HCT116 (cell line): Measurements from ENCODE around the gene BSND.

Experiments
- ATF3 ChIP-seq: IDR thresholded peaks from 2 replicates; pipeline ENCODE4 v1.6.1; 2012
- CBX3 ChIP-seq: IDR thresholded peaks from 2 replicates; pipeline ENCODE4 v1.6.1; 2012; ENCODE audit warnings: low read depth
- CEBPB ChIP-seq: IDR thresholded peaks from 2 replicates; pipeline ENCODE4 v1.6.1; 2012; ENCODE audit warnings: low read depth
- CTCF ChIP-seq, 3 experiments: fragments of 200-600 bp in 1 of 3; sonication (generic) in 1 of 3; IDR thresholded peaks in 2 of 3; conservative IDR thresholded peaks in 1 of 3; 2 replicates each; pipeline ENCODE4 v1.5.1; 2012 to 2017; ENCODE audit warnings: low read depth in 2 of 3, low read length in 2 of 3, antibody characterized with exemption in 1 of 3, borderline replicate concordance in 1 of 3, control low read depth in 1 of 3, mild to moderate bottlenecking in 1 of 3, mixed read lengths in 1 of 3, mixed run types in 1 of 3, moderate library complexity in 1 of 3; ENCODE audit not compliant: insufficient read depth in 1 of 3
- EGR1 ChIP-seq: IDR thresholded peaks from 2 replicates; pipeline ENCODE4 v1.6.1; 2012; ENCODE audit warnings: low read depth
- JUND ChIP-seq: IDR thresholded peaks from 2 replicates; pipeline ENCODE4 v1.6.1; 2012
- POLR2A ChIP-seq: IDR thresholded peaks from 2 replicates; pipeline ENCODE4 v1.7.0; 2011; ENCODE audit warnings: borderline replicate concordance; ENCODE audit not compliant: insufficient read depth, insufficient read length; ENCODE audit errors: extremely low read depth
- REST ChIP-seq: IDR thresholded peaks from 2 replicates; pipeline ENCODE4 v1.6.1; 2012; ENCODE audit warnings: low read depth
- SRF ChIP-seq: IDR thresholded peaks from 2 replicates; pipeline ENCODE4 v1.6.1; 2012; ENCODE audit warnings: low read depth
- TCF7L2 ChIP-seq: IDR thresholded peaks from 2 replicates; pipeline ENCODE4 v1.7.0; 2011; ENCODE audit warnings: borderline replicate concordance, inconsistent platforms; ENCODE audit not compliant: insufficient read depth, insufficient read length; ENCODE audit errors: extremely low read depth
- YY1 ChIP-seq: IDR thresholded peaks from 2 replicates; pipeline ENCODE4 v1.6.1; 2011; ENCODE audit warnings: low read length, low read depth, moderate library complexity, mild to moderate bottlenecking; ENCODE audit not compliant: insufficient replicate concordance; ENCODE audit errors: extremely low read depth
- ZBTB33 ChIP-seq: IDR thresholded peaks from 2 replicates; pipeline ENCODE4 v1.6.1; 2011; ENCODE audit warnings: mild to moderate bottlenecking, low read length, moderate library complexity; ENCODE audit not compliant: insufficient replicate concordance; ENCODE audit errors: extremely low read depth
- ZFX ChIP-seq: fragments of 450-650 bp; IDR thresholded peaks from 2 replicates; pipeline ENCODE4 v1.6.1; 2017

- TF ChIP-seq CTCF (IDR thresholded peaks at IDR 0.05 in 2 of 3, conservative IDR thresholded peaks at IDR 0.05 in 1 of 3; ENCODE audit: borderline replicate concordance in 1 of 3, insufficient read depth in 1 of 3, low read depth in 2 of 3, low read length in 2 of 3) (no peak), EGR1 (no peak), ZBTB33 (no peak), POLR2A (no peak), SRF (no peak), TCF7L2 (no peak), ATF3 (no peak), ZFX (no peak), CBX3 (no peak), YY1 (no peak), CEBPB (no peak), REST (no peak), JUND (no peak)
Observed at GRCh38 chr1:55055084-55055882, 56.5 kb downstream of the BSND start.
